Spleen (tissue), 11 donors: ENCODE measurements around the gene LSM7. TPM values are rescaled to one million over a fixed set of nuclear protein-coding genes. Genes with fewer than 3 reads are reported as not detected.

Experiments used
- DNase-seq: peaks from one replicate; pipeline ENCODE4 v3.0.0-alpha.2; 2020
- H3K27ac ChIP-seq, 8 donors: fragments of 200-600 bp; sonication (generic) in 7 of 8; 1 replicate in 4 of 8; 2 replicates in 4 of 8; pipeline versions ENCODE4 v1.5.0 to v1.8.0; 2016 to 2021; ENCODE audit warnings: inconsistent platforms in 4 of 8, mild to moderate bottlenecking in 4 of 8, moderate library complexity in 1 of 8
- H3K27me3 ChIP-seq, 7 donors: fragments of 200-600 bp; sonication (generic) in 6 of 7; replicated peaks in 1 of 7; 1 replicate in 4 of 7; 2 replicates in 3 of 7; pipeline versions ENCODE4 v1.5.0 to v1.8.0; 2016 to 2021; ENCODE audit warnings: inconsistent platforms in 3 of 7, mild to moderate bottlenecking in 1 of 7
- H3K36me3 ChIP-seq, 6 donors: fragments of 200-600 bp; sonication (generic) in 5 of 6; 1 replicate in 4 of 6; 2 replicates in 2 of 6; pipeline versions ENCODE4 v1.5.0 to v1.8.0; 2016 to 2021; ENCODE audit warnings: inconsistent platforms in 2 of 6
- H3K4me1 ChIP-seq, 6 donors: fragments of 200-600 bp; sonication (generic) in 5 of 6; 1 replicate in 3 of 6; 2 replicates in 3 of 6; pipeline versions ENCODE4 v1.5.0 to v1.8.0; 2016 to 2021; ENCODE audit warnings: inconsistent platforms in 3 of 6
- H3K4me3 ChIP-seq, 8 donors: fragments of 200-600 bp; sonication (generic) in 7 of 8; 1 replicate in 4 of 8; 2 replicates in 4 of 8; pipeline versions ENCODE4 v1.5.0 to v1.8.0; 2016 to 2021; ENCODE audit warnings: inconsistent platforms in 4 of 8, mild to moderate bottlenecking in 4 of 8, moderate library complexity in 2 of 8
- H3K9me3 ChIP-seq, 8 donors: fragments of 200-600 bp; sonication (generic) in 7 of 8; 1 replicate in 4 of 8; 2 replicates in 4 of 8; pipeline versions ENCODE4 v1.5.0 to v1.8.0; 2016 to 2021; ENCODE audit warnings: inconsistent platforms in 4 of 8
- POLR2A ChIP-seq, 3 donors: fragments of 450-650 bp; IDR thresholded peaks; one replicate each; pipeline ENCODE4 v1.5.1; 2017; ENCODE audit warnings: antibody characterized with exemption in 3 of 3, mild to moderate bottlenecking in 1 of 3
- POLR2AphosphoS5 ChIP-seq, 3 donors: sonication (generic); formaldehyde crosslinking; IDR thresholded peaks; one replicate each; pipeline ENCODE4 v1.5.1; 2017; ENCODE audit warnings: antibody characterized with exemption in 3 of 3
- WGBS, 5 donors: extraction: QIAGEN DNeasy Blood & Tissue Kit in 3 of 5; methylation state at CpG; one replicate each; pipeline versions ENCODE4 v1.1.5 to v1.1.7; 2013 to 2018; 5-methylcytosine and 5-hydroxymethylcytosine counted together
- intact Hi-C: fragments of 100-400 bp; cut with DNase I; formaldehyde crosslinking; loops from one replicate; pipeline ENCODE4 v1.15.0; 2023; ENCODE audit warnings: low total_unique reads
- polyA plus RNA-seq, 3 donors: library from polyadenylated mRNA; stranded (reverse); fragments of 200-250 nt; gene quantifications; one replicate each; pipeline ENCODE4 v1.2.1, GENCODE V29; 2013
- total RNA-seq, 7 donors: library from RNA; depleted of rRNA in 3 of 7; stranded (reverse); fragments of >200 nt in 3 of 7; fragmentation: NEBNext Ultra II Directional in 4 of 7; extraction: Animal tissue kit (Norgen Biotek cat#: 25700) in 4 of 7; gene quantifications; one replicate each; pipeline versions ENCODE4 v1.1.0 to v1.2.1, GENCODE V29; 2016 to 2021
- TF ChIP-seq, protein P1 (sequence below), 11 experiments: fragments of 200-600 bp in 7 of 11; fragments of 450-650 bp in 4 of 11; sonication (generic) in 4 of 11; IDR thresholded peaks in 8 of 11; conservative IDR thresholded peaks in 3 of 11; 1 replicate in 7 of 11; 2 replicates in 4 of 11; pipeline versions ENCODE4 v1.4.0 to v1.8.0; 2016 to 2021; ENCODE audit warnings: antibody characterized with exemption in 11 of 11, inconsistent platforms in 4 of 11, mild to moderate bottlenecking in 1 of 11
- donor health status: healthy with polysubstance abuse.
- donor health status: DM: no; HTN: no; CAD: no; lungs with moderate emphysema.
- donor health status: DM: no; HTN: no; CAD: no.
- donor health status: Bipolar disorder and iron deficiency.
- donor health status: healthy.
- donor health status: DM: no; HTN: no; CAD: no.
- donor health status: DM: yes; HTN: yes; CAD: no.

The LSM7 gene
- total and polyA plus RNA-seq, 10 donors: 60.7 to 524 (median 111) TPM

DNA sequence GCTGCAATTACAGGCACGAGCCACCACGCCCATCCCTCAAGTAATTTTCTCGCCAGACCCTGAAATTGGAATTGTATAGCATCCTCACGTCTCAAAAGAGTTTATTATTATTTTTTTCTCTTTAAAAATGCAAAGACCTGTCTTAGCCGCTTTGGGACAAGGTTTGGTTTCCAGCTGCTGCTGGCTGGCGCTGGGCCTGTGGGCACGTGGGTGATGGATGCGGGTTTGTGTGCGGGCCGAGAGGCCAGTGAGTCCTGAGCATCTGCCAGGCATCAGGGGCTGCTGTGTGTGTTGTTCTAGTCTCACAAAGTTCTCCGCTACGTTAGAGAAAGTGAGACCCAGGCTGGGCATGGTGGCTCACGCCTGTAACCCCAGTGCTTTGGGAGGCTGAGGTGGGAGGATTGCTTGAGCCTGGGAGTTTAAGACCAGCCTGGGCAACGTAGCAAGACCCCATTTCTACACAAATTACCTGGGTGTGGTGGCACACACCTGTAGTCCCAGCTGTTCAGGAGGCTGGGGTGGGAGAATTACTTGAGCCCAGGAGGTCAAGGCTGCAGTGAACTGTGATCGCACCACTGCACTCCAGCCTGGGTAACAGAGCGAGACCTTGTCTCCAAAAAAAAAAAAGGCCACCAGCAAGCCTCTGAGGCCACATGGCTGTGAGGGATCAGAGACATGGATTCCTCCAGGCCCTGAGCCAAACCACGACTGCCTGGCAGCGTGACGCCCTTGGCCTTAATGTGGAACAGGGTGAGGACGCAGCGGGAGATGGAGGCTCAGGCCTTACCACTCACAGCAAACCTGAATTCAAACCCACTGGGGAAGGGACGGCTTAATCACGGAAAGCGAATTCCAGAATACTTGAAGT lies 27.0 kb upstream of the LSM7 start:
- Histone ChIP-seq H3K4me3 (no peak overlapping the region), H3K27ac (no peak overlapping the region), H3K4me1 (peaks cover 0 to 5% (median 0%) of the 10 kb centered on the region in 6 donors), H3K27me3 (peaks cover 0 to 8% (median 6%) of the 10 kb centered on the region in 7 donors), H3K36me3 (peaks cover 0 to 49% (median 30%) of the 10 kb centered on the region in 6 donors), H3K9me3 (no peaks in the 10 kb centered on the region)
- WGBS, 5 donors: 85 to 89% (median 87%) methylated on average over 24 of the region's 24 CpGs
- TF ChIP-seq POLR2AphosphoS5 (IDR thresholded peaks at IDR 0.05): no peak
- TF ChIP-seq POLR2A (IDR thresholded peaks at IDR 0.05): no peak
- TF ChIP-seq, protein P1, sequence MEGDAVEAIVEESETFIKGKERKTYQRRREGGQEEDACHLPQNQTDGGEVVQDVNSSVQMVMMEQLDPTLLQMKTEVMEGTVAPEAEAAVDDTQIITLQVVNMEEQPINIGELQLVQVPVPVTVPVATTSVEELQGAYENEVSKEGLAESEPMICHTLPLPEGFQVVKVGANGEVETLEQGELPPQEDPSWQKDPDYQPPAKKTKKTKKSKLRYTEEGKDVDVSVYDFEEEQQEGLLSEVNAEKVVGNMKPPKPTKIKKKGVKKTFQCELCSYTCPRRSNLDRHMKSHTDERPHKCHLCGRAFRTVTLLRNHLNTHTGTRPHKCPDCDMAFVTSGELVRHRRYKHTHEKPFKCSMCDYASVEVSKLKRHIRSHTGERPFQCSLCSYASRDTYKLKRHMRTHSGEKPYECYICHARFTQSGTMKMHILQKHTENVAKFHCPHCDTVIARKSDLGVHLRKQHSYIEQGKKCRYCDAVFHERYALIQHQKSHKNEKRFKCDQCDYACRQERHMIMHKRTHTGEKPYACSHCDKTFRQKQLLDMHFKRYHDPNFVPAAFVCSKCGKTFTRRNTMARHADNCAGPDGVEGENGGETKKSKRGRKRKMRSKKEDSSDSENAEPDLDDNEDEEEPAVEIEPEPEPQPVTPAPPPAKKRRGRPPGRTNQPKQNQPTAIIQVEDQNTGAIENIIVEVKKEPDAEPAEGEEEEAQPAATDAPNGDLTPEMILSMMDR (IDR thresholded peaks at IDR 0.05 in 8 of 11, conservative IDR thresholded peaks at IDR 0.05 in 3 of 11): no peak
- intact Hi-C loops: no loop called here
- DNase-seq: no peak

- H3K36me3 ChIP-seq: peaks cover 0 to 55% (median 31%) of the 10 kb centered on the region in 6 donors
- intact Hi-C loops: no loop called here
- no peak overlapping the region for H3K27ac ChIP-seq
- H3K4me1 ChIP-seq: no peaks in the 10 kb centered on the region
- 83 to 95% (median 90%) methylated on average over 16 to 17 of the region's 17 CpGs for WGBS, 5 donors
- no peak overlapping the region for H3K4me3 ChIP-seq
- H3K9me3 ChIP-seq: no peaks in the 10 kb centered on the region
- peaks cover 0 to under 1% (median 0%) of the 10 kb centered on the region in 7 donors for H3K27me3 ChIP-seq
- TF ChIP-seq POLR2A (IDR thresholded peaks at IDR 0.05): no peak
- TF ChIP-seq, protein P1 (IDR thresholded peaks at IDR 0.05 in 8 of 11, conservative IDR thresholded peaks at IDR 0.05 in 3 of 11): no peak
- no peak for TF ChIP-seq POLR2AphosphoS5 (IDR thresholded peaks at IDR 0.05)
- DNase-seq: no peak
Measured at GRCh38 chr19:2354670-2355069, 26.3 kb upstream of the LSM7 start.

DNA sequence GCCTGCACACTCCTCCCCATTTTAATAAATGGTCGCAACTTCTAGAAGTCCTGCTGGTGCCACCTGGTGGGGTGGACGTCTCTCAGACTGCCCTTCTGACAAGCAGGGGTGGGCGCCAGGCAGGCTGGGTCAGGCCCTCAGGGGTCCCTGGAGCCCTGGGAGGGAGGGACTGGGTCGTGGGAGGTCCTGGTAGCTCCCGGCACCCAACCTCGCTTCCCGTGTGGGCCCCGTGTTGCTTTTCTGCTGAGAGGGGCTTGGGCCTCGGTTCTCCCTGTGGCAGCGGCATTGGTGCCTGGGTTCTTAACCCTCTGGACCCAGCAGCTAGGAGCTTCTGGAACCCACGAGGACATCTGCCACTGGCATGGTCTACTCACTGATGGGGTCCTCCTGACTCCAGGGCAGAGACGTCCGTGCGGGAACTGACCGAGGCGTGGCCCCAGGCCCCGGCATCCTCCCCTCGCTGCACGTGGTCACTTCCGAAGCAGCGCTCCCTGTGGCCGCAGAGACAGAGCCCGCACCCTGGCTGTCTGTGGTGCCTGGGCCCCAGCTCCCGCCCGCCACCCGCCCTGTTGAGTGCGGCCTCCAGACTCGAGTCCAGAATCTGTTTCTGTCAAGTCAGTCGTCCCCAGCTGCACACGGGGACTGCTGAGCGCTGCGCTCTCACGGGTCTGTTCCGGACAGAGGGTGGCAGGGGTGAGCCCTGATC lies 25.7 kb upstream of the LSM7 start:
- Histone ChIP-seq H3K36me3 (peaks cover 0 to 55% (median 31%) of the 10 kb centered on the region in 6 donors), H3K4me3 (no peak overlapping the region), H3K4me1 (no peaks in the 10 kb centered on the region), H3K27me3 (no peaks in the 10 kb centered on the region), H3K27ac (no peak overlapping the region), H3K9me3 (no peaks in the 10 kb centered on the region)
- intact Hi-C loops: no loop called here
- TF ChIP-seq, protein P1 (IDR thresholded peaks at IDR 0.05 in 8 of 11, conservative IDR thresholded peaks at IDR 0.05 in 3 of 11): no peak
- TF ChIP-seq POLR2AphosphoS5 (IDR thresholded peaks at IDR 0.05) (no peak), POLR2A (IDR thresholded peaks at IDR 0.05) (no peak)
- DNase-seq: no peak
- WGBS, 5 donors: 90 to 94% (median 93%) methylated on average over 18 to 34 of the region's 34 CpGs
